Ovary (tissue), 9 donors: ENCODE measurements around the gene TUBGCP4. TPM values are rescaled to one million over a fixed set of nuclear protein-coding genes. Genes with fewer than 3 reads are reported as not detected.
A peak's percentile ranks its signal among the peaks of the same experiment; 100 is the strongest.

Experiments used
- DNase-seq, 5 donors: peaks; one replicate each; pipeline ENCODE4 v3.0.0-alpha.2; 2019 to 2020
- H3K27ac ChIP-seq, 2 donors: fragments of 200-600 bp; one replicate each; pipeline versions ENCODE4 v1.5.1 to v1.8.0; 2019 to 2022
- H3K27me3 ChIP-seq: fragments of 200-600 bp; one replicate; pipeline ENCODE4 v1.8.0; 2022
- H3K36me3 ChIP-seq: fragments of 200-600 bp; sonication (generic); one replicate; pipeline ENCODE4 v1.5.1; 2019
- H3K4me1 ChIP-seq: one replicate; pipeline ENCODE4 v1.8.1; 2013; ENCODE audit warnings: mild to moderate bottlenecking, moderate library complexity; ENCODE audit not compliant: insufficient read depth
- H3K4me3 ChIP-seq: fragments of 200-600 bp; sonication (generic); one replicate; pipeline ENCODE4 v1.5.1; 2017
- H3K9me3 ChIP-seq, 2 donors: fragments of 200-600 bp in 1 of 2; sonication (generic) in 1 of 2; one replicate each; pipeline versions ENCODE4 v1.5.1 to v1.8.1; 2013 to 2019; ENCODE audit warnings: mild to moderate bottlenecking in 1 of 2, moderate library complexity in 1 of 2
- EP300 ChIP-seq: sonication (generic); formaldehyde crosslinking; IDR thresholded peaks from one replicate; pipeline ENCODE4 v1.6.1; 2017; ENCODE audit warnings: antibody characterized with exemption
- POLR2A ChIP-seq: fragments of 450-650 bp; IDR thresholded peaks from one replicate; pipeline ENCODE4 v1.6.1; 2017; ENCODE audit warnings: antibody characterized with exemption, mild to moderate bottlenecking, moderate library complexity
- WGBS, 3 donors: extraction: QIAGEN DNeasy Blood & Tissue Kit in 1 of 3; methylation state at CpG; one replicate each; pipeline versions ENCODE4 v1.1.5 to v1.1.7; 2013 to 2017; 5-methylcytosine and 5-hydroxymethylcytosine counted together
- intact Hi-C, 4 donors: fragments of 100-400 bp; cut with DNase I; formaldehyde crosslinking; loops; one replicate each; pipeline versions ENCODE4 v1.11.0 to v1.15.1; 2022 to 2023
- polyA plus RNA-seq, 2 donors: library from polyadenylated mRNA; stranded (reverse); fragments of 200-250 nt in 1 of 2; fragments of 350-450 nt in 1 of 2; fragmentation: Illumina TruSeq in 1 of 2; extraction: RNeasy Lipid Tissue Mini Kit (QIAGEN cat#74804) in 1 of 2; gene quantifications; one replicate each; pipeline ENCODE4 v1.2.3, GENCODE V29; 2013 to 2014
- total RNA-seq, 7 donors: library from RNA; depleted of rRNA in 2 of 7; stranded (reverse); fragments of >200 nt in 2 of 7; fragmentation: NEBNext Ultra II Directional in 3 of 7; extraction: Animal tissue kit (Norgen Biotek cat#: 25700) in 3 of 7; gene quantifications; one replicate each; pipeline versions ENCODE4 v1.1.0 to v1.2.4, GENCODE V29; 2016 to 2023
- TF ChIP-seq, protein P1 (sequence below), 3 donors: fragments of 450-650 bp in 2 of 3; fragments of 200-600 bp in 1 of 3; IDR thresholded peaks; one replicate each; pipeline versions ENCODE4 v1.5.1 to v1.8.0; 2016 to 2022; ENCODE audit warnings: antibody characterized with exemption in 3 of 3, mild to moderate bottlenecking in 1 of 3
- donor health status: DM: no; HTN: no; CAD: no; lungs with moderate emphysema.
- donor health status: DM: no; HTN: no; CAD: no.
- donor health status: Bipolar disorder and iron deficiency.
- donor health status: DM: yes; HTN: yes; CAD: no.
- donor health status: DM: no; HTN: no; CAD: no.
- donor health status: DM: yes; HTN: yes; CAD: no.

Gene TUBGCP4
- total and polyA plus RNA-seq, 9 donors: 5.0 to 17.0 (median 15.4) TPM

GRCh38 chr15:43352693-43353382 lies 18.1 kb upstream of the TUBGCP4 start:
- DNase-seq: no peak
- Histone ChIP-seq H3K36me3 (no peaks in the 10 kb centered on the region), H3K27me3 (no peaks in the 10 kb centered on the region), H3K4me1 (no peaks in the 10 kb centered on the region), H3K9me3 (no peaks in the 10 kb centered on the region), H3K27ac (no peak overlapping the region), H3K4me3 (no peak overlapping the region)
- intact Hi-C loops: loop anchor here in 1 of 4 donors (5.0 kb wide), 1 partner anchor 1376 kb away; no protein-coding TSS in a partner anchor
- TF ChIP-seq, protein P1, sequence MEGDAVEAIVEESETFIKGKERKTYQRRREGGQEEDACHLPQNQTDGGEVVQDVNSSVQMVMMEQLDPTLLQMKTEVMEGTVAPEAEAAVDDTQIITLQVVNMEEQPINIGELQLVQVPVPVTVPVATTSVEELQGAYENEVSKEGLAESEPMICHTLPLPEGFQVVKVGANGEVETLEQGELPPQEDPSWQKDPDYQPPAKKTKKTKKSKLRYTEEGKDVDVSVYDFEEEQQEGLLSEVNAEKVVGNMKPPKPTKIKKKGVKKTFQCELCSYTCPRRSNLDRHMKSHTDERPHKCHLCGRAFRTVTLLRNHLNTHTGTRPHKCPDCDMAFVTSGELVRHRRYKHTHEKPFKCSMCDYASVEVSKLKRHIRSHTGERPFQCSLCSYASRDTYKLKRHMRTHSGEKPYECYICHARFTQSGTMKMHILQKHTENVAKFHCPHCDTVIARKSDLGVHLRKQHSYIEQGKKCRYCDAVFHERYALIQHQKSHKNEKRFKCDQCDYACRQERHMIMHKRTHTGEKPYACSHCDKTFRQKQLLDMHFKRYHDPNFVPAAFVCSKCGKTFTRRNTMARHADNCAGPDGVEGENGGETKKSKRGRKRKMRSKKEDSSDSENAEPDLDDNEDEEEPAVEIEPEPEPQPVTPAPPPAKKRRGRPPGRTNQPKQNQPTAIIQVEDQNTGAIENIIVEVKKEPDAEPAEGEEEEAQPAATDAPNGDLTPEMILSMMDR (IDR thresholded peaks at IDR 0.05): no peak
- no peak for TF ChIP-seq EP300
- TF ChIP-seq POLR2A: no peak
- WGBS, 3 donors: 83 to 85% (median 85%) methylated on average over 2 of the region's 2 CpGs

DNA sequence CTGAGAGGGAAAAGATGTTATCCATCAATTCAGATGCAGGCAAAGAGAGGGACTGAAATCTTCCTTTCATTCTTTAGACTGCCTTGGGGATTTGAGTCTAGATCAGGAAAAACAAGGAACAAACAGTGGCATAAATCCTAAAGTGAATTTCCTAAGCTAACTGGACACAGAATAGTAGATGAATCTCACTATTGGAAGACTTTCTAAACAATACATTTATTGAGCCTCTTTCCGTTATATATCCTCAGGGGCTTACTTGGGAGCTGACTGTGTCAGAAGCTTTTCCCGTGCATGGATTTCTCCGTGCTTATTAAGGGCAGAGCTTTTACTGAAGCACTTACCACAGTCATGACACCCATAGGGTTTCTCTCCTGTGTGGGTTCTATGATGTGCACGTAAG lies 10.1 kb upstream of the TUBGCP4 start:
- Histone ChIP-seq H3K4me1 (no peaks in the 10 kb centered on the region), H3K36me3 (peaks cover 3% of the 10 kb centered on the region), H3K27ac (no peak overlapping the region), H3K27me3 (no peaks in the 10 kb centered on the region), H3K9me3 (peaks cover 2 to 21% of the 10 kb centered on the region in 2 donors), H3K4me3 (no peak overlapping the region)
- TF ChIP-seq, protein P1 (IDR thresholded peaks at IDR 0.05): no peak
- no peak for TF ChIP-seq EP300
- no peak for DNase-seq
- intact Hi-C loops: no loop called here
- 98 to 99% (median 99%) methylated on average over 4 of the region's 4 CpGs for WGBS, 3 donors

DNA sequence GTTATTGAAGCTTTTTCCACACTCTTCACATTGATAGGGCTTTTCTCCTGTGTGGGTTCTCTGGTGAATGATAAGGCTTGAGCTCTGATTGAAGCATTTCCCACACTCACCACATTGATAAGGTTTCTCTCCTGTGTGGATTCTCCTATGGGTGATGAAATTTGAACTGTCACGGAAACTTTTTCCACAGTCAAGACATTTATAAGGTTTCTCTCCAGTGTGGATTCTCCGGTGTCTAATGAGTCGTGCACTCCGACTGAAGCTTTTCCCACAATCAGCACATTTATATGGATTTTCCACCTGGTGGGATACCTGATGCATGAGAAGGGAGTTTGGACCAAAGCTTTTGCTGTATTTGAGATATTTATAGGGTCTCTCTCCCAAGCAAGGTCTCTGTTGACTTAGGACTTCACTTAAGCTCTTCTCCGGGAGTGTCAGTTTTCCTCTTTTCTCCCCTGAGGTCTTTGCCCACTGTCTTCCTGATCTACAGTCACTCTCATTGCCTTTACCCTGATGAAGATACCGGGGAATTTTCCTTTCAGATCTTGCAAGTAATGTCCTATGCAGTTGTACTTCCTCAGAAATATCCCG lies 9.5 kb upstream of the TUBGCP4 start:
- Histone ChIP-seq H3K4me1 (no peaks in the 10 kb centered on the region), H3K4me3 (no peak overlapping the region), H3K9me3 (peaks cover 2 to 21% of the 10 kb centered on the region in 2 donors), H3K27ac (no peak overlapping the region), H3K36me3 (peaks cover 3% of the 10 kb centered on the region), H3K27me3 (no peaks in the 10 kb centered on the region)
- no peak for DNase-seq
- intact Hi-C loops: no loop called here
- TF ChIP-seq, protein P1 (IDR thresholded peaks at IDR 0.05): no peak
- no peak for TF ChIP-seq POLR2A
- WGBS, 3 donors: 97 to 99% (median 98%) methylated on average over 7 of the region's 7 CpGs

DNA sequence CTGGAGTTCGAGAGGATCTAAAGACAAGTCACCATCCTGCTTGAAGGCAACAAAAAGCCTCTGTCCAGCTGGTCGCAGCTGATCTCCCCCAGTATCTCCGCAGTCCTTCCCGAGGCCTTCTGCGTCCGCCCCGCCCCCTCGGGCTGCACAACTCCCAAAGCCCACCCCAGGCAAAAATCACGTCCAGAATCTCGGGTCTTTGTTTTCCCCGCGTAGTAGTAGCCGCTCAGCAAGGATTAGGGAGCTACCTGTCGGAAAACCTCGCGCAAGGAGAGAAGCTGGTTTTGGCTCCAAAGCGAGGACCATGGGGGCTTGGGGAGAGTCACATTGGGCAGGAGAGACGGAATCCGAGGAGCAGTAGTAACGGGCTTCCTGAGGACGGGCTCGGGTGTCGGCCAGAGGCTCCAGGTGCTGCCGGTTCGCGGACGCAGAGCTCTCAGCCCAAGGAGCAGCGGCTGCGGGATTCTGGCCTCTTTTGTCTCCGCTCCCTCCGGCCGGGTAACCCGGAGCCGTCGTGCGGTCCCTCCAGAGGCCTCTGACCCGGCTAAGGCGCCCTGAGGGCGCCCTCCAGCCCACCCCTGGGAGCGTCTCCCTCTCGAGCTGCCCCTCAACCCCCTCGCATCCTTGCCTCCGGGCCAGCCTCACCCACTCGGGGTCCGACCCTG lies 459 bp upstream of the TUBGCP4 start:
- H3K4me3 ChIP-seq: peak overlapping the region; percentile 94
- no peak for TF ChIP-seq POLR2A
- TF ChIP-seq, protein P1 (IDR thresholded peaks at IDR 0.05): no peak
- TF ChIP-seq EP300: no peak
- intact Hi-C loops: no loop called here
- peak overlapping the region in 1 of 2 donors; percentile 77 for H3K27ac ChIP-seq
- H3K9me3 ChIP-seq: no peaks in the 10 kb centered on the region
- H3K27me3 ChIP-seq: no peaks in the 10 kb centered on the region
- H3K36me3 ChIP-seq: no peaks in the 10 kb centered on the region
- peak in 4 of 5 donors; percentile 11 to 48 (median 33) for DNase-seq
- H3K4me1 ChIP-seq: peaks cover 9% of the 10 kb centered on the region
- 0 to 1% (median 1%) methylated on average over 43 to 45 of the region's 45 CpGs for WGBS, 3 donors
